Measurements from ENCODE around the gene USP50. TPM values are rescaled to one million over a fixed set of nuclear protein-coding genes. Genes with fewer than 3 reads are reported as not detected.
"Not testable (repeated sequence)": the region's sequence is repeated elsewhere in the genome, so short reads cannot be mapped to it uniquely, and the experiment has no call there.

The USP50 gene
- polyA plus RNA-seq, 1 donor, result not detected

- no peak for DNase-seq (ENCODE audit: low read depth)
These were observed 43.3 kb downstream of the USP50 start for GRCh38 chr15:50503144-50503543.

- no peak for DNase-seq (ENCODE audit: low read depth)
These were observed 44.7 kb downstream of the USP50 start for GRCh38 chr15:50501815-50502214.

GRCh38 chr15:50500352-50500751 is 46.1 kb downstream of the USP50 start:
- DNase-seq (ENCODE audit: low read depth), result no peak

GRCh38 chr15:50496692-50497091 is 49.8 kb downstream of the USP50 start:
- no peak for DNase-seq (ENCODE audit: low read depth)

DNA sequence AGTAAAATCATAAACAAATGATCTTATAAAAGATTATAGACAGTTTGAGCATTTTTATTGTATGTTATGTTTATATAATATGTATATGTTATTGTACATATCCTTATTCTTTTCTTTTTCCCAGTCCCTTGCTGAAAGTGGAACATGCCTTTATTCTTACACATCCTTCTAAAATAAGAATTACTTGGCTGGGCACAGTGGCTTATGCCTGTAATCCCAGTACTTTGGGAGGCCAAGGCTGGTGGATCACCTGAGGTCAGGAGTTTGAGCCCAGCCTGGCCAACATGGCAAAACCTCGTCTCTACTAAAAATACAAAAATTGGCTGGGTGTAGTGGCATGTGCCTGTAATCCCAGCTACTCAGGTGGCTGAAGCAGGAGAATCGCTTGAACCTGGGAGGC is 51.9 kb downstream of the USP50 start:
- not testable (repeated sequence) for DNase-seq (ENCODE audit: low read depth)

DNA sequence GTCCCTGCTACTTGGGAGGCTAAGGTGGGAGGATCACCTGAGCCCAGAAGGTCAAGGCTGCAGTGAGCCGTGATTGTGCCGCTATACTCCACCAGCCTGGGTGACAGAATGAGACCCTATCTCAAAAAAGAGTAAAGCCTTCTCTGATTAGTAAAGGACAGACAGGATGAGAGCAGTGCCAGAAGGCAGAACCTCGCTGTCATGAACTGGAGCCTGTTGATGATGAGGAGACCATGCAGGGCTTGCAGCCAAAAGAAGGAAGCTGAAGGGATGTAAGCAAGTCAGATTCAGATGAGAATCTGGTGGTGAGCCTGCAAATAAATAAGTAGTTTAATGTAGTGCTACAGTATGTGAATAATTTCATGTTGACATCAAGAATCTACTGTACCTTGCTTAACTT is 52.8 kb downstream of the USP50 start:
- no peak for DNase-seq (ENCODE audit: low read depth)

- DNase-seq (ENCODE audit: low read depth), result no peak
These were observed 59.2 kb downstream of the USP50 start for GRCh38 chr15:50487287-50487686.

DNA sequence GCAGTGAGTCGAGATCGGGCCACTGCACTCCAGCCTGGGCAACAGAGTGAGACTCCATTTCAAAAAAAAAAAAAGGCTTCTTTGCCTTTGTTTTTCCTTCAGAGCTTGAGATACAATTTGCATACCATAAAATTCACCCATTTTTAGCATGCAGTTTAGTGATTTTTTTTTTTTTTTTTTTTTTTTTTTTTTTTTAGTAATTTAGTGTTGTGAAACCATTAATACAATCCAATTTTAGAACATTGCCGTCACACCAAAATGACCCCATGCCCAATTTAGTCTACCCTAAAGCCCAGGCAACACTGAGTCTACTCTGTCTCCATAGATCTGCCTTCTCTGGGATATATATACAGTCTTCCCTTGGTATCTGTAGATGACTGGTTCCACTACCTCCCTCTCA is 61.1 kb downstream of the USP50 start:
- no peak for DNase-seq (ENCODE audit: low read depth)

DNA sequence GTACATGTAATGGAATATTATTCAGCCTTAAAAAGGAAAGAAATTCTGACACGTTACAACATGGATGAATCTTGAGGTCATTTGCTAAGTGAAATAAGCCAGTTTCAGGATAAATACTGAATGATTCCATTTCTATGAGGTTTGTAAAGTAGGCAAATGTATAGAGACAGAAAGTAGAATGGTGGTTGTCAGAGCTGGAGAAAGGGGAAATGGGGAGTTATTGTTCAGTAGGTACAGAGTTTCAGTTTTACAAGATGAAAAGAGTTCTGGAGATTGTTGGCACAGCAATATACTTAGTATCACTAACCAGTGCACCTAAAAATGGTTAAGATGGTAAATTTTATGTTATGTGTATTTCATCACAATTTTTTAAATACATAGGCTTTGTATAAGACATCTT is 61.7 kb downstream of the USP50 start:
- DNase-seq (ENCODE audit: low read depth), result no peak

DNA sequence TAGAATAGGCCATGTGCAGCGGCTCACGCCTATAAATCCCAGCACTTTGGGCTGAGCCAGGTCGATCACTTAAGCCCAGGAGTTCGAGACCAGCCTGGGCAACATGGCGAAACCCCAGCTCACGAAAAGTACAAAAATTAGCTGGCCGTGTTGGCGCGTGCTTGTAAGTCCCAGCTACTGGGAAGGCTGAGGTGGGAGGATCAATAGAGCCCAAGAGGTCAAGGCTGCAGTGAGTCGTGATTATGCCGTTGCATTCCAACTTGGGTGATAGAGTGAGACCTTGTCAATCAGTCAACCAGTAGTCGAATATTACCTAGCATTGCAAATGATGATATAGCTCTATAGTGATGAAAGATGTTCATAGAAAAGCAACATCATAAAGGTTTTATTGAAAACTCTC is 70.3 kb downstream of the USP50 start:
- DNase-seq (ENCODE audit: low read depth), result no peak

DNA sequence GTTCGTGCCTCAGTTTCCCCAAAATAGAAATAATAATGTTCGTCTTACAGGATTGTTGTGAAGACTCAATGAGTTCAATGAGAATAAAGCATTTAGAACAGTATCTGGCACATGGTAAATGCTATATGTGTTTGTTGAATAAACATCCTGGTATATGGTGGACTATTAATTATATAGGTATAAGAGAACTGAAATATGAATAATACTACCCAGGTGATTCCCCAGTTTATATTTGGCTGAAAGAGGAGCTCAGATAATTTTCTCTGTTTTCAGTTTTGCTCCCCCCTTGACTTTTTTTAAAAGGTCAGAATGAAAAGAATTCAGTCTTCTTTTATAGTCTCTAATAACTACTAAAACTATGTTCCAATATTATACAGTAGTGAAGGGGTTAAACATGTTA is 75.4 kb downstream of the USP50 start:
- DNase-seq (ENCODE audit: low read depth), result no peak

DNA sequence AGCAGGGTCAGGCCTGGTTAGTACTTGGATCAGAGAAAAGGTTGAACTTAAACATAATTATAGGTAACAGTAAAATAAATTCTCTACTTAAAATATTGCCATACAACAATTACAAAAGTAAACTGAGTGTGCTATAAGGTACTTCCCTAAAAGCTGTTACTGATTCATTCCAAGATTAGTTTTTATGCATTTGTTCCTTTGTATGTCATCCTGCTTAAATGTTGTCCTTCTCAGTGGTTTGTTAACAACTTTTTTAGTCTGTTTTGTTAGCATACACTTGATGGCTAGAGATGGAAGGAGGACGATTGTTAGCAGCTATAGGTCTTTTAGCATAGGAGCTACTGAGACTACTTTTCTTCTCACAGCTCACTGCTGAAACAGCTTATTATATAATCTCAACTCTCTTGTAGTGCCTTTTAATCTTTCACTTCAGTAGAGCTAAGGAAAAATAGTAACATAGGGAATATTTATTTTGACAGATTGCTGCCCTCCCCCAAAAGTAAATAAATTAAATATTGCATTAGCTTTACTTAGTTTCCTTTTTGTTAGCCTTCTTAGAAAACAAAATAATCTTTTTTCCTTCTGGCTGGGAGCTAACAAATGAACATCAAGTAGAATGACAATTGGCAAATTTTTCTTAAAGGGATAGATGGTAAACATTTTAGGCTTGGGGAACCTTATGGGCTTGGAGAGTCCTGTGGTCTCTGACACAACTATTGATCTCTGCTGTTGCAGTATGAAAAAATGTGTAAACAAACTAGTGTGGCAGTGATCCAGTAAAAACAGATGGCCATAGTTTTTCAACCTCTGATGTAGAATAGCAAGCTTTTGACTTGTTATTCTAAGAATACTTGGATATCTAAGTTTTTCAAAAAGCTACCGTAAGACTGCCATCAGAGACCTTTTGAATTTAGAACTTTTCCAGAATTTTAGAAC is 82.8 kb downstream of the USP50 start:
- DNase-seq (ENCODE audit: low read depth), result peak; percentile 16

GRCh38 chr15:50458348-50459112 is 87.9 kb downstream of the USP50 start:
- DNase-seq (ENCODE audit: low read depth), result peak; percentile 44

DNA sequence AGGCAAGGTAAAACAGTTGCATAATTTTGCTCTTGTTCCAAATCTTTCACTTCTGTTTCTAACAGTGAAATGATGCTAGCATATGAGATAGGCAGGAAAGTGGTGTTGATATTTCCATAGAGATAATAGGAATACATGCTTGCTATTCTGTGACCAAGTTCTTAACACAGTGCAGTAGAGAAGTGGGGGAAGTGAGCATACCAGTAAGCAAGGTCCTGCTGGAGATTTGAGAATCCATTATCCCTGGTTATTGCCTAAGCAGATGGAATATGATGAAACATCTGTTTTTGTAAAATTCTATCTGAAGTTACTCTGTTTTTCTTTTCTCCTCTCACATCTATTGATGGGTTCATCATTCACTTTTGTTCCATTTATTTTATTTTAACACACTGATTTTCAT is 93.5 kb downstream of the USP50 start:
- no peak for DNase-seq (ENCODE audit: low read depth)

Other genes with a start within 250 kb of the USP50 start
- gene GABPB1, start 191.5 kb downstream of the USP50 start, polyA plus RNA-seq (ENCODE audit: insufficient read length), result 16.2 TPM
- 30.2 TPM for gene USP8, start 122.3 kb downstream of the USP50 start, polyA plus RNA-seq (ENCODE audit: insufficient read length)
- 19.4 TPM for gene TRPM7, start 140.1 kb upstream of the USP50 start, polyA plus RNA-seq (ENCODE audit: insufficient read length)
- 42.5 TPM for gene SPPL2A, start 219.0 kb upstream of the USP50 start, polyA plus RNA-seq (ENCODE audit: insufficient read length)

Measured in forelimb muscle (tissue), 1 donor.